Measurements from ENCODE around the gene AKAP7. TPM values are rescaled to one million over a fixed set of nuclear protein-coding genes. Genes with fewer than 3 reads are reported as not detected.

Gene AKAP7
- total and polyA plus RNA-seq, 4 donors = 21.5 to 67.1 (median 50.9) TPM

- no CpG with 5 or more reads among the region's 3 CpGs for WGBS (ENCODE audit: insufficient coverage)
- no peaks in the 10 kb centered on the region for H3K36me3 ChIP-seq (ENCODE audit: control insufficient read depth, insufficient read depth, low read length)
- H3K27ac ChIP-seq (ENCODE audit: low read depth, low read length) = no peak overlapping the region
- DNase-seq (ENCODE audit: low read depth in 4 of 6, low spot score in 6 of 6) = no peak
- no peak overlapping the region for H3K4me3 ChIP-seq (ENCODE audit: low read depth, low read length)
- no peaks in the 10 kb centered on the region for H3K9me3 ChIP-seq (ENCODE audit: control insufficient read depth, insufficient read depth, low read length)
- no peaks in the 10 kb centered on the region for H3K4me1 ChIP-seq (ENCODE audit: control insufficient read depth, insufficient read depth, low read length)
- no peaks in the 10 kb centered on the region for H3K27me3 ChIP-seq (ENCODE audit: control insufficient read depth, insufficient read depth, low read length)
These were observed 90.7 kb downstream of the AKAP7 start for GRCh38 chr6:131225959-131226358.

- Histone ChIP-seq H3K4me3 (ENCODE audit: low read depth, low read length) (no peak overlapping the region), H3K9me3 (ENCODE audit: control insufficient read depth, insufficient read depth, low read length) (no peaks in the 10 kb centered on the region), H3K4me1 (ENCODE audit: control insufficient read depth, insufficient read depth, low read length) (no peaks in the 10 kb centered on the region), H3K27me3 (ENCODE audit: control insufficient read depth, insufficient read depth, low read length) (no peaks in the 10 kb centered on the region), H3K27ac (ENCODE audit: low read depth, low read length) (no peak overlapping the region), H3K36me3 (ENCODE audit: control insufficient read depth, insufficient read depth, low read length) (no peaks in the 10 kb centered on the region)
- WGBS (ENCODE audit: insufficient coverage) = 65% methylated on average over 3 of the region's 5 CpGs
- DNase-seq (ENCODE audit: low read depth in 4 of 6, low spot score in 6 of 6) = peak in 1 of 6 donors; percentile 56
These were observed 91.3 kb downstream of the AKAP7 start for GRCh38 chr6:131226459-131227157.

DNA sequence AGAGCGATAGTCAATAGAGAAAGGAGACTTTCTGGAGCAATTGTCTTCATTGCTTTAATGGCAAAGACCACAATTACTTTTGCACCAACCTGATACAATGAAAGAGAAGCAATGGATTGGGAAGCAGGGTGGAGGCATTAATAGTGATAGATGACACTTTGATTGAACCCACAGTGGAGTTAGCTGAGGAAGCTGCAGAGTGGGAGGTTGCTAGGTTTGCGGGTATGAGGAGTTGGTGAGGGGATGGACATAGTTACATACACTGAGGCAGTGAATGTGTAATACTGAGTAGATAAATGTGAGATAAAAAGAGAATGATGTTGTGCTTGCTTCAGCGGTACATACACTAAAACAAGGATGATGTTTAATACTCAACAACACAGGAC lies 91.9 kb downstream of the AKAP7 start:
- Histone ChIP-seq H3K4me3 (ENCODE audit: low read depth, low read length) (no peak overlapping the region), H3K27me3 (ENCODE audit: control insufficient read depth, insufficient read depth, low read length) (no peaks in the 10 kb centered on the region), H3K4me1 (ENCODE audit: control insufficient read depth, insufficient read depth, low read length) (no peaks in the 10 kb centered on the region), H3K9me3 (ENCODE audit: control insufficient read depth, insufficient read depth, low read length) (no peaks in the 10 kb centered on the region), H3K36me3 (ENCODE audit: control insufficient read depth, insufficient read depth, low read length) (no peaks in the 10 kb centered on the region), H3K27ac (ENCODE audit: low read depth, low read length) (no peak overlapping the region)
- DNase-seq (ENCODE audit: low read depth in 4 of 6, low spot score in 6 of 6) = no peak
- WGBS (ENCODE audit: insufficient coverage) = 100% methylated on average over 1 of the region's 3 CpGs

- Histone ChIP-seq H3K4me3 (ENCODE audit: low read depth, low read length) (no peak overlapping the region), H3K9me3 (ENCODE audit: control insufficient read depth, insufficient read depth, low read length) (no peaks in the 10 kb centered on the region), H3K27ac (ENCODE audit: low read depth, low read length) (no peak overlapping the region), H3K36me3 (ENCODE audit: control insufficient read depth, insufficient read depth, low read length) (no peaks in the 10 kb centered on the region), H3K27me3 (ENCODE audit: control insufficient read depth, insufficient read depth, low read length) (no peaks in the 10 kb centered on the region), H3K4me1 (ENCODE audit: control insufficient read depth, insufficient read depth, low read length) (no peaks in the 10 kb centered on the region)
- no peak for DNase-seq (ENCODE audit: low read depth in 4 of 6, low spot score in 6 of 6)
- no CpG with 5 or more reads among the region's 2 CpGs for WGBS (ENCODE audit: insufficient coverage)
These were observed 95.8 kb downstream of the AKAP7 start for GRCh38 chr6:131231103-131231502.

DNA sequence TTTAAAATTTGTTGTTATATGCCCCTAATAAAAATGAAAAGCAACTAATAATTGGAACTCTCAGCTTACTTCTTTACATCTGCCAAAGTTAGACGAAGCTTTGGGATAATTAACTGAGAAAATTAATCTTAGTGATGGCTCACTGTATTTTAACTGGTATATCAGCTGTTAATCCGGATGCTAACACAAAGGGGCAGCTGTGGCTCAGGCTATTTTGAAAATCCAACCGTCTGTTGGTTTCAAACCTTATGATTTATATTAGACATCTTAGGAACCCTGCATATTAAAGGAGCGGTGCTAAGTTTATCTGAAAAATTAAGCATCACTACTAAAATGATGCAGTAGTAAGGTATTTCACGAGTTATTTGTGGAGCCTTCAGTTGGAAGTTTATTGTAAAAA lies 96.6 kb downstream of the AKAP7 start:
- no peaks in the 10 kb centered on the region for H3K9me3 ChIP-seq (ENCODE audit: control insufficient read depth, insufficient read depth, low read length)
- H3K4me1 ChIP-seq (ENCODE audit: control insufficient read depth, insufficient read depth, low read length) = no peaks in the 10 kb centered on the region
- no CpG with 5 or more reads among the region's 5 CpGs for WGBS (ENCODE audit: insufficient coverage)
- no peak overlapping the region for H3K27ac ChIP-seq (ENCODE audit: low read depth, low read length)
- H3K4me3 ChIP-seq (ENCODE audit: low read depth, low read length) = no peak overlapping the region
- DNase-seq (ENCODE audit: low read depth in 4 of 6, low spot score in 6 of 6) = no peak
- H3K27me3 ChIP-seq (ENCODE audit: control insufficient read depth, insufficient read depth, low read length) = no peaks in the 10 kb centered on the region
- no peaks in the 10 kb centered on the region for H3K36me3 ChIP-seq (ENCODE audit: control insufficient read depth, insufficient read depth, low read length)

- H3K4me3 ChIP-seq (ENCODE audit: low read depth, low read length) = no peak overlapping the region
- H3K9me3 ChIP-seq (ENCODE audit: control insufficient read depth, insufficient read depth, low read length) = no peaks in the 10 kb centered on the region
- H3K27me3 ChIP-seq (ENCODE audit: control insufficient read depth, insufficient read depth, low read length) = no peaks in the 10 kb centered on the region
- H3K4me1 ChIP-seq (ENCODE audit: control insufficient read depth, insufficient read depth, low read length) = no peaks in the 10 kb centered on the region
- WGBS (ENCODE audit: insufficient coverage) = 100% methylated on average over 3 of the region's 4 CpGs
- H3K36me3 ChIP-seq (ENCODE audit: control insufficient read depth, insufficient read depth, low read length) = no peaks in the 10 kb centered on the region
- H3K27ac ChIP-seq (ENCODE audit: low read depth, low read length) = no peak overlapping the region
- DNase-seq (ENCODE audit: low read depth in 4 of 6, low spot score in 6 of 6) = no peak
These were observed 109.7 kb downstream of the AKAP7 start for GRCh38 chr6:131244942-131245341.

GRCh38 chr6:131250122-131250521 lies 114.9 kb downstream of the AKAP7 start:
- Histone ChIP-seq H3K27me3 (ENCODE audit: control insufficient read depth, insufficient read depth, low read length) (no peaks in the 10 kb centered on the region), H3K4me1 (ENCODE audit: control insufficient read depth, insufficient read depth, low read length) (peaks cover 4% of the 10 kb centered on the region), H3K9me3 (ENCODE audit: control insufficient read depth, insufficient read depth, low read length) (no peaks in the 10 kb centered on the region), H3K27ac (ENCODE audit: low read depth, low read length) (peak overlapping the region; percentile 86), H3K4me3 (ENCODE audit: low read depth, low read length) (peak overlapping the region; percentile 67), H3K36me3 (ENCODE audit: control insufficient read depth, insufficient read depth, low read length) (no peaks in the 10 kb centered on the region)
- DNase-seq (ENCODE audit: low read depth in 4 of 6, low spot score in 6 of 6) = peak in 4 of 6 donors; percentile 67 to 95 (median 82)
- WGBS (ENCODE audit: insufficient coverage) = 0% methylated on average over 8 of the region's 9 CpGs

- H3K27ac ChIP-seq (ENCODE audit: low read depth, low read length) = peak overlapping the region; percentile 86
- WGBS (ENCODE audit: insufficient coverage) = 33% methylated on average over 1 of the region's 3 CpGs
These were observed 115.7 kb downstream of the AKAP7 start for GRCh38 chr6:131250936-131251335.

GRCh38 chr6:131251590-131252199 lies 116.4 kb downstream of the AKAP7 start:
- no peaks in the 10 kb centered on the region for H3K36me3 ChIP-seq (ENCODE audit: control insufficient read depth, insufficient read depth, low read length)
- H3K27ac ChIP-seq (ENCODE audit: low read depth, low read length) = peak overlapping the region; percentile 86
- DNase-seq (ENCODE audit: low read depth in 4 of 6, low spot score in 6 of 6) = peak in 2 of 6 donors; percentile 50 to 66
- H3K4me1 ChIP-seq (ENCODE audit: control insufficient read depth, insufficient read depth, low read length) = peaks cover 4% of the 10 kb centered on the region
- WGBS (ENCODE audit: insufficient coverage) = 0% methylated on average over 1 of the region's 3 CpGs
- peak overlapping the region; percentile 67 for H3K4me3 ChIP-seq (ENCODE audit: low read depth, low read length)
- no peaks in the 10 kb centered on the region for H3K9me3 ChIP-seq (ENCODE audit: control insufficient read depth, insufficient read depth, low read length)
- H3K27me3 ChIP-seq (ENCODE audit: control insufficient read depth, insufficient read depth, low read length) = no peaks in the 10 kb centered on the region

More at GRCh38 chr6:131250936-131251335, 115.7 kb downstream of the AKAP7 start:
- peak overlapping the region; percentile 67 for H3K4me3 ChIP-seq (ENCODE audit: low read depth, low read length)
- no peaks in the 10 kb centered on the region for H3K9me3 ChIP-seq (ENCODE audit: control insufficient read depth, insufficient read depth, low read length)
- peaks cover 4% of the 10 kb centered on the region for H3K4me1 ChIP-seq (ENCODE audit: control insufficient read depth, insufficient read depth, low read length)
- peak in 2 of 6 donors; percentile 69 to 84 for DNase-seq (ENCODE audit: low read depth in 4 of 6, low spot score in 6 of 6)
- no peaks in the 10 kb centered on the region for H3K27me3 ChIP-seq (ENCODE audit: control insufficient read depth, insufficient read depth, low read length)
- H3K36me3 ChIP-seq (ENCODE audit: control insufficient read depth, insufficient read depth, low read length) = no peaks in the 10 kb centered on the region

DNA sequence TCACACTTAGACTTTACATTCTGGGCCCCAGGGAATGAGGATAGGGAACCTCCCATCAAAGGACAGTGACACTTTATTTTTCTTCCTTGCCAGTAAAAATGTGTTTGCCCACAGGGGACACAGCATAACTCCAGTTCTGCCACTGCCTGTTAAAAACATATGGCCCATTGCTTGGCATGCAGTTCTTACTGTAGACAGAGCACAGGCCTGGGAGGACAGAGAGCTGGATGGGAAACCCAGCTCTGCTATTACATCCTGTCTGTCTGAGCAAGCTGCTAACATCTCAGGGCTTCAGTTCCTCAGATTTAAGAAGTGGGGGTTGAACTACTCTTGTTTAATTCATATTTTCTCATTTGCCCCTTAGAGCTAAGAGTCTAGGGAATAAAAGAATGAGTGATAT lies 120.2 kb downstream of the AKAP7 start:
- H3K4me1 ChIP-seq (ENCODE audit: control insufficient read depth, insufficient read depth, low read length) = no peaks in the 10 kb centered on the region
- H3K36me3 ChIP-seq (ENCODE audit: control insufficient read depth, insufficient read depth, low read length) = no peaks in the 10 kb centered on the region
- H3K27me3 ChIP-seq (ENCODE audit: control insufficient read depth, insufficient read depth, low read length) = no peaks in the 10 kb centered on the region
- no peak overlapping the region for H3K27ac ChIP-seq (ENCODE audit: low read depth, low read length)
- no peaks in the 10 kb centered on the region for H3K9me3 ChIP-seq (ENCODE audit: control insufficient read depth, insufficient read depth, low read length)
- DNase-seq (ENCODE audit: low read depth in 4 of 6, low spot score in 6 of 6) = peak in 1 of 6 donors; percentile 70
- H3K4me3 ChIP-seq (ENCODE audit: low read depth, low read length) = no peak overlapping the region
